HG03196 (cell line): ENCODE results near the gene PLEKHB1.

Experiments
- ATAC-seq: cut with Tn5 transposase; IDR thresholded peaks from one replicate; pipeline ENCODE4 v1.9.1; 2021; ENCODE audit not compliant: unreplicated experiment

Gene PLEKHB1

GRCh38 chr11:73648121-73648520 lies 1.7 kb downstream of the PLEKHB1 start:
- ATAC-seq: no peak

GRCh38 chr11:73648571-73649046 lies 2.2 kb downstream of the PLEKHB1 start:
- no peak for ATAC-seq

GRCh38 chr11:73649206-73649605 lies 2.8 kb downstream of the PLEKHB1 start:
- ATAC-seq: no peak

GRCh38 chr11:73650400-73650799 lies 4.0 kb downstream of the PLEKHB1 start:
- ATAC-seq: no peak

- ATAC-seq: no peak
Observed at GRCh38 chr11:73651252-73651651, 4.9 kb downstream of the PLEKHB1 start.

GRCh38 chr11:73651661-73652045 lies 5.3 kb downstream of the PLEKHB1 start:
- no peak for ATAC-seq

GRCh38 chr11:73652046-73652730 lies 5.8 kb downstream of the PLEKHB1 start:
- no peak for ATAC-seq

- ATAC-seq: no peak
Observed at GRCh38 chr11:73652856-73653559, 6.6 kb downstream of the PLEKHB1 start.

GRCh38 chr11:73653996-73654395 lies 7.6 kb downstream of the PLEKHB1 start:
- no peak for ATAC-seq

GRCh38 chr11:73654482-73655021 lies 8.2 kb downstream of the PLEKHB1 start:
- ATAC-seq: no peak

GRCh38 chr11:73655686-73656085 lies 9.3 kb downstream of the PLEKHB1 start:
- no peak for ATAC-seq

GRCh38 chr11:73656985-73657384 lies 10.6 kb downstream of the PLEKHB1 start:
- ATAC-seq: no peak

GRCh38 chr11:73659961-73660360 lies 13.6 kb downstream of the PLEKHB1 start:
- ATAC-seq: no peak

- ATAC-seq: no peak
Observed at GRCh38 chr11:73660497-73661034, 14.2 kb downstream of the PLEKHB1 start.

GRCh38 chr11:73661035-73661628 lies 14.8 kb downstream of the PLEKHB1 start:
- no peak for ATAC-seq

GRCh38 chr11:73662445-73663157 lies 16.2 kb downstream of the PLEKHB1 start:
- ATAC-seq: no peak

- no peak for ATAC-seq
Observed at GRCh38 chr11:73663604-73664495, 17.5 kb downstream of the PLEKHB1 start.

GRCh38 chr11:73664877-73665276 lies 18.5 kb downstream of the PLEKHB1 start:
- no peak for ATAC-seq

- no peak for ATAC-seq
Observed at GRCh38 chr11:73667891-73668290, 21.5 kb downstream of the PLEKHB1 start.

- ATAC-seq: no peak
Observed at GRCh38 chr11:73670808-73671207, 24.4 kb downstream of the PLEKHB1 start.
